Duodenal mucosa (tissue), 2 donors: Measurements from ENCODE around the gene CCDC152.

Source experiments
- H3K27ac ChIP-seq: one replicate; pipeline ENCODE4 v1.7.0; 2013; ENCODE audit warnings: low read depth, low read length
- H3K27me3 ChIP-seq, 2 donors: one replicate each; pipeline ENCODE4 v1.7.0; 2013; ENCODE audit warnings: low read length in 2 of 2, control low read depth in 1 of 2; ENCODE audit not compliant: insufficient read depth in 2 of 2, control insufficient read depth in 1 of 2
- H3K36me3 ChIP-seq, 2 donors: one replicate each; pipeline ENCODE4 v1.7.0; 2013; ENCODE audit warnings: low read length in 2 of 2, control low read depth in 1 of 2; ENCODE audit not compliant: insufficient read depth in 2 of 2, control insufficient read depth in 1 of 2
- H3K4me1 ChIP-seq, 2 donors: one replicate each; pipeline ENCODE4 v1.7.0; 2013; ENCODE audit warnings: low read length in 2 of 2, control low read depth in 1 of 2; ENCODE audit not compliant: insufficient read depth in 2 of 2, control insufficient read depth in 1 of 2
- H3K4me3 ChIP-seq, 2 donors: one replicate each; pipeline ENCODE4 v1.7.0; 2013; ENCODE audit warnings: low read length in 2 of 2, low read depth in 1 of 2
- H3K9ac ChIP-seq, 2 donors: one replicate each; pipeline ENCODE4 v1.7.0; 2013; ENCODE audit warnings: low read length in 2 of 2, low read depth in 1 of 2
- H3K9me3 ChIP-seq, 2 donors: one replicate each; pipeline ENCODE4 v1.7.0; 2013; ENCODE audit warnings: low read length in 2 of 2, control low read depth in 1 of 2; ENCODE audit not compliant: control insufficient read depth in 1 of 2

Gene CCDC152

GRCh38 chr5:42799668-42800114 lies 43.1 kb downstream of the CCDC152 start:
- Histone ChIP-seq H3K9ac (no peak overlapping the region), H3K4me3 (no peak overlapping the region), H3K4me1 (no peaks in the 10 kb centered on the region), H3K9me3 (peaks cover 0 to 2% of the 10 kb centered on the region in 2 donors), H3K36me3 (peaks cover 9 to 17% of the 10 kb centered on the region in 2 donors), H3K27me3 (no peaks in the 10 kb centered on the region), H3K27ac (no peak overlapping the region)

DNA sequence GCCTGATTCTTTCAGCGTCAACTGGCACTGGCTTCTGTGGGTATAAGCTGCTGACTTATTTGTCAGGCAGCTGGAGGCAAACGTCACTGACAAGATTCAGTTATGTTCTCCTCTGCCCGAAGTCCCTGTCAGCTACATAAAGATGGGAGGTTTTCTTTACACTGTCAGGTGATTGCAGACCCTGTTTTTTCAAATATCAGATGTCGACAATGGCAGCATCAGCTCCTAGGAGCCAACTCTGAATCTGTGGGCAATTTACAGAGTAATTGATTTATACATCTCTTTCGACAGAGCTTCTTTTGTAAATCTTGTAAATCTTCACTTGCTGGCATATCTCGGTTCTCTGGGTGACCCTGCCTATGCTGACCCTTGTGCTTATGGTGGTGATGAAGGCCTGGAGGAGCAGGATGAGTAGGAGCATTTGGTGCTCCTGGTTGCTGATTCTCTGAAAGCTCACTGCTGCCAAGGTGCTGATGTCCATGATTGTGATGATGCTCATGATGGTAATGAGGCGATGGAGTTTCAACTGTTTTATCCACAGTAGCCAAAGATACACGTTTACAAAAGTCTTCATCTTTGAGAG lies 44.2 kb downstream of the CCDC152 start:
- no peak overlapping the region for H3K27ac ChIP-seq
- H3K36me3 ChIP-seq, result peaks cover 9 to 17% of the 10 kb centered on the region in 2 donors
- no peaks in the 10 kb centered on the region for H3K4me1 ChIP-seq
- no peak overlapping the region for H3K9ac ChIP-seq
- H3K9me3 ChIP-seq, result peaks cover 0 to 2% of the 10 kb centered on the region in 2 donors
- no peak overlapping the region for H3K4me3 ChIP-seq
- no peaks in the 10 kb centered on the region for H3K27me3 ChIP-seq

- Histone ChIP-seq H3K9ac (no peak overlapping the region), H3K27ac (no peak overlapping the region), H3K27me3 (no peaks in the 10 kb centered on the region), H3K4me1 (no peaks in the 10 kb centered on the region), H3K36me3 (peaks cover 9 to 22% of the 10 kb centered on the region in 2 donors), H3K4me3 (no peak overlapping the region), H3K9me3 (peaks cover 0 to 2% of the 10 kb centered on the region in 2 donors)
These were observed 45.0 kb downstream of the CCDC152 start for GRCh38 chr5:42801516-42802166.

DNA sequence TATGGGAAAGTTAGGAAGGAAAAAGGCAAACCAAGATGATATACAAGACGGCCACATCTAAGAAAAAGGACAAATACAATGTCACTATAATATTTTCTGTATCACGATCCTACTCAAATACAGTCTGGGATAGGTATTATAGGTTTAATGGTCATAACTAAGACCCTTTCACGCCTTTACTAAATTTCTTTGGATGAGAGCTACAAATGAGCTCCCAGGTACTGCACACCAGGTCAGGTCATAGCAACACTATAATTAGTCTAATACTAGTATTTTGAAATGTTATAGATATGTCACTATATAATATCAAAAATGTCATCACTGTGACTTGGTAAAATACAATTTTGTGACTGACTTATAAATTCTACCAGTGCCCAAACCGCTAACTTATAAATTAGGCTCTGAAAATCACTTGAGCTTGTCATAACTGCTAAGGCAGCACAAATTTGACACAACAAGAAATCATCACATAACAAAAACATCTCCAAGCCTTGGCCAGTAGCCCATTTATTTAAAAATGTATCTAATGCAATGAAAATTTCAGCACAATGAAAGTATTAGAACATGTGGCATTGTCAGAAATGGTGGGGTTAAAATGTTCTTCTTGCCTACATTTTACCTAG lies 48.2 kb downstream of the CCDC152 start:
- Histone ChIP-seq H3K9me3 (no peaks in the 10 kb centered on the region), H3K36me3 (peaks cover 9 to 22% of the 10 kb centered on the region in 2 donors), H3K4me1 (no peaks in the 10 kb centered on the region), H3K9ac (no peak overlapping the region), H3K27ac (no peak overlapping the region), H3K4me3 (no peak overlapping the region), H3K27me3 (no peaks in the 10 kb centered on the region)

GRCh38 chr5:42806004-42806700 lies 49.5 kb downstream of the CCDC152 start:
- Histone ChIP-seq H3K4me3 (no peak overlapping the region), H3K27me3 (no peaks in the 10 kb centered on the region), H3K9ac (no peak overlapping the region), H3K36me3 (peaks cover 6 to 15% of the 10 kb centered on the region in 2 donors), H3K4me1 (no peaks in the 10 kb centered on the region), H3K9me3 (no peaks in the 10 kb centered on the region), H3K27ac (no peak overlapping the region)

DNA sequence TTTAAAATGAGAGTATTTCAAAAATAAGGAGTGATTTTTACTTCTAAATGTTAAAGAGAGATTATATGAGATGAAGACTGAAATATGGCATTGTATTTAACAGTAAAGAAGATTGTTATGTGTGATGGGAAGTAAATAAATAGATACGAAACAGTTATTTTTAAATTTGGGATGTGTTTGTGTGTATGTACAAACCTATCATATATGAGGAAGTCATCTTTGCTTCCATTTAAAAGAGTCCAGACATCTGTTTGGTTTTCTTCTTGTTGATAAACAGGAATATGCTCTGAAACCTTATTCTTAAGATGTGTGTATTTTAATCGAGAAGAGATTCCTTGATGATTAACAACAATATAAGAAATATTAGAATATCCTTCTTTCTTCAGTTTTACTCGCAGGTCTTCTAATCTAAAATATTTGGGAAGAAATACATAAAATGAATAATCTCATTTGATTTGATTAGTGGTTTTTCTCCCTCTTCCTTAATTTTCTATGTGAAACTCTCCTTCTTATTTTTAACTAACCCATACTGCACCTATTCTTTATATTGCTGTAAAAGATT lies 50.2 kb downstream of the CCDC152 start:
- no peak overlapping the region for H3K4me3 ChIP-seq
- peaks cover 5 to 14% of the 10 kb centered on the region in 2 donors for H3K36me3 ChIP-seq
- no peak overlapping the region for H3K9ac ChIP-seq
- no peaks in the 10 kb centered on the region for H3K27me3 ChIP-seq
- H3K27ac ChIP-seq, result no peak overlapping the region
- no peaks in the 10 kb centered on the region for H3K4me1 ChIP-seq
- no peaks in the 10 kb centered on the region for H3K9me3 ChIP-seq

DNA sequence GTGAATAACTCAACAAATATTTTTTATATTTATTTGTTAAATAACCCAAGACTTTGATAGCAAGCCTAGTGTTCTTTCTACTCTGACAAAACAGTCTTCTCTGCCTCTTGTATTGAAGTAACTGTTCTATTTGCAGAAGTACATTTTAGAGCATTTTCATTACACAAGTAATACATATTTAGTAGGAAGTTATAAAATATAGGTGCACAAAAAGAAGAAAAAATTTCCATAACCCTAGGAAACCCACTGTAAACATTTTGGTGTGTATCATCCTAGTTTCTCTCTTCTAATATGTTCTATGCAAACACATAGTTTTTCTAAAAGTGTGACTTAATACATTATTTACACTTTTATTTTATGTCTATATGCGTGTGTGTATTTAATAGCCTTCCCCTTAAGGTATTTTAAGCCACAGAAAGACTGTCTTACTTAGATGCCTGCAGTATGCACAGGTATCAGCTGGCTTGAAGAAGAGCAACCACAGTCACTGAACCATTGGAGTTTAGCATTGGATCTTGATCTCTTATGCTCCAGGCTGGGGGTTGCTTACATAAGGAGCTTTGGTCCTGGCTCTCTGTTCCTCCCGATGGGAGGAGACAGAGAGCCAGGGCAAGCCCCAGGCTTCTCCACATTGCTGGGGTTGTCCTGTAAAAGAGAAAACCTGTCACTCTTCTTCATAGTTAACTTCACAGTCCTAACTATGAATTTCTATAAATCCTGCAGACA lies 51.3 kb downstream of the CCDC152 start:
- Histone ChIP-seq H3K4me1 (peaks cover 0 to 7% of the 10 kb centered on the region in 2 donors), H3K27ac (no peak overlapping the region), H3K4me3 (peak overlapping the region; percentile 8 to 21), H3K9me3 (no peaks in the 10 kb centered on the region), H3K9ac (no peak overlapping the region), H3K27me3 (no peaks in the 10 kb centered on the region), H3K36me3 (peaks cover 3 to 5% of the 10 kb centered on the region in 2 donors)

GRCh38 chr5:42808888-42809611 lies 52.4 kb downstream of the CCDC152 start:
- Histone ChIP-seq H3K27me3 (no peaks in the 10 kb centered on the region), H3K9ac (no peak overlapping the region), H3K27ac (no peak overlapping the region), H3K4me3 (peak overlapping the region; percentile 47 to 72), H3K9me3 (no peaks in the 10 kb centered on the region), H3K36me3 (peaks cover 0 to 5% of the 10 kb centered on the region in 2 donors), H3K4me1 (peaks cover 0 to 7% of the 10 kb centered on the region in 2 donors)
